Sciatic nerve (tissue), 2 donors: ENCODE data around the gene SLC47A1. TPM values are rescaled to one million over a fixed set of nuclear protein-coding genes. Genes with fewer than 3 reads are reported as not detected.
"Not testable (repeated sequence)": the region's sequence is repeated elsewhere in the genome, so short reads cannot be mapped to it uniquely, and the experiment has no call there.

Experiments
- ATAC-seq: fragments of 200-7000 bp; cut with Tn5 transposase; one replicate; pipeline ENCODE4 v1.9.1; 2020; ENCODE audit warnings: mild to moderate bottlenecking, moderate library complexity
- DNase-seq: peaks from one replicate; pipeline ENCODE4 v3.0.0-alpha.2; 2020; ENCODE audit warnings: low spot score
- intact Hi-C: fragments of 100-400 bp; cut with DNase I; formaldehyde crosslinking; loops from one replicate; pipeline ENCODE4 v1.14.2; 2022
- total RNA-seq: library from RNA; stranded (reverse); fragmentation: NEBNext Ultra II Directional; extraction: Animal tissue kit (Norgen Biotek cat#: 25700); gene quantifications from one replicate; pipeline ENCODE4 v1.2.1, GENCODE V29; 2021
- donor health status: DM: no; HTN: no; CAD: no.
- donor health status: DM: no; HTN: no; CAD: no.

Gene SLC47A1
- total RNA-seq, 1 donor from 2014 or later: 8.0 TPM

DNA sequence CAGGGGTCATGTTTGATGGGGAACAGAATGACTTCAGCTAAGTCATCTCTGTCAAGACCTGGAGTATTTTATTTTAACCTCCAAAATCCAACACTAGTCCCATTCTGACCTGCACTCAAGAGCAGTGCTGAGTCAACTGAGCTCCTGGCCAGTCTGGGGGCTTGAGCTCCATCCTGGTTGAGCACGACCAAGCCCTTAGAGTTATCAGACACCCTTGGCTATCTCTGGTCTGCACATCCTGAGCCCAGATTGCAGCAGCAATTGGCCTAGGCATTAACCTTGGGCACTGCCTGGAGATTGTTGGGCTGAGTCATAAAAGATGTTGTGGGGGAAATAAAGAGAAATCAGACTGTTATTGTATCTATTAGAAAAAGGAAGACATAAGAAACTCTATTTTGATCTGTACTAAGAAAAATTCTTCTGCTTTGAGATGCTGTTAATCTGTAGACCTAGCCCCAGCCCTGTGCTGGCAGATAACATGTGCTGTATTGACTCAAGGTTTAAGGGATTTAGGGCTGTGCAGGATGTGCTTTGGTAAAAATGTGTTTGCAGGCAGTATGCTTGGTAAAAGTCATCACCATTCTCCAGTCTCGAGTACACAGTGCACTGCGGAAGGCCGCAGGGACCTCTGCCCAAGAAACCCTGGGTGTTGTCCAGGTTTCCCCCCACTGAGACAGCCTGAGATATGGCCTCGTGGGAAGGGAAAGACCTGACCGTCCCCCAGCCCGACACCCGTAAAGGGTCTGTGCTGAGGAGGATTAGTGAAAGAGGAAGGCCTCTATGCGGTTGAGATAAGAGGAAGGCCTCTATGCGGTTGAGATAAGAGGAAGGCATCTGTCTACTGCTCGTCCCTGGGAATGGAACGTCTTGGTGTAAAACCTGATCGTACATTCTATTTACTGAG lies 14.0 kb upstream of the SLC47A1 start:
- DNase-seq, ATAC-seq, intact Hi-C loops: not testable (repeated sequence)

DNA sequence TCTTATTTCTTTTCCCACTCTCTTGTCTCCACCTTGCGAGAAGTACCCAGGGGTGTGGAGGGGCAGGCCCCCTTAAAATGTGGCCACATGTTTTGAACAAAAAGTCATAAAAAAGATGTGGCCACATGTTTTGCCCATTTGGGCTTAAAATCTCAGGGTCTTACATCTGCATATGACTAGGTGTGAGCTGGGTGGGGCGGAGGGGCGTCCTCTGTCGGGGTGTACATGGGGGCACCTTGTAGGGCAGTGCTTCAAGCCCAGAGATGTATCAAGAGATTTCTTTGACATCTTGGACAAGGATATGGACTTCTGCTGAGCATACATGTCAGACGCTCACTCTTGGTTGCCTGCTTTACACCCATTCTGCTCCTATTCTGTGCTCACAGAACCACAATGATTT lies 13.0 kb upstream of the SLC47A1 start:
- ATAC-seq (no peak), DNase-seq (no peak)
- intact Hi-C loops: no loop called here

- ATAC-seq (no peak), DNase-seq (no peak)
- intact Hi-C loops: no loop called here
Measured at GRCh38 chr17:19523690-19524089, 10.0 kb upstream of the SLC47A1 start.

GRCh38 chr17:19526950-19527349 lies 6.7 kb upstream of the SLC47A1 start:
- intact Hi-C loops, DNase-seq, ATAC-seq: not testable (repeated sequence)

- ATAC-seq: no peak
Measured at GRCh38 chr17:19531780-19532501, 1.7 kb upstream of the SLC47A1 start.

DNA sequence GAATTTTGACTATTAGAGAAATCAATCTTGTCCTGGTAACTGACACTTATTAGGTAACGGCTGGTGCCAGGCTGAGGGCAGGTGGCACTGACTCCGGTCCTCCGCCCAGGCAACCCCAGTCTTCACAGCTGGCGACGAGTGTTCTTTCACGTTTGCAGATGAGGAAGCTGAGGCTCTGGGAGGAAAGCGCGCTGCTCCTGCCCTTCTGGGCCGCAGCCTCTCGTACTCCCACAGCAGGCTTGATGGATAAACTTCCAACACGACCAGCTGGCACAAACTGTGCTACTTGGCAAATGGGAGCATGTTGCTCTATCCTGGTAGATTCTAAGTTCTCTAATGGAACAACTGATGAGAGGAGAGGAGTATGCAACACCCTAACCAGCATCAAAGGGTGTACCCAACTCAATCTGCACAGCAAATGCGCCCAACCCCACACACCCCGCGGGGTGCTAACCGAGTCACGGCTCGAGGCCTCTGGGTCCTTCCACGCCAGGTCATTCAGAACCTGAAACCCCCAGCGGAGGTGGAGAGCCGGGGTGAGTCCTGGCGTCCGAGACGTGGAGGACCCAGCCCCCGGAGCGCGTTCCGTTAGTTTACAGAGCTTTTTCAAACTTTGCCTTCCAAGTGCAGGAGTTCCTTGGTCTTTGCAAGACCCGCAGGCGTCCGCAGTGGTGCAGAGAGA lies 477 bp upstream of the SLC47A1 start:
- DNase-seq: no peak
- intact Hi-C loops: no loop called here
- no peak for ATAC-seq

More at GRCh38 chr17:19531780-19532501, 1.7 kb upstream of the SLC47A1 start:
- intact Hi-C loops: no loop called here
- no peak for DNase-seq

DNA sequence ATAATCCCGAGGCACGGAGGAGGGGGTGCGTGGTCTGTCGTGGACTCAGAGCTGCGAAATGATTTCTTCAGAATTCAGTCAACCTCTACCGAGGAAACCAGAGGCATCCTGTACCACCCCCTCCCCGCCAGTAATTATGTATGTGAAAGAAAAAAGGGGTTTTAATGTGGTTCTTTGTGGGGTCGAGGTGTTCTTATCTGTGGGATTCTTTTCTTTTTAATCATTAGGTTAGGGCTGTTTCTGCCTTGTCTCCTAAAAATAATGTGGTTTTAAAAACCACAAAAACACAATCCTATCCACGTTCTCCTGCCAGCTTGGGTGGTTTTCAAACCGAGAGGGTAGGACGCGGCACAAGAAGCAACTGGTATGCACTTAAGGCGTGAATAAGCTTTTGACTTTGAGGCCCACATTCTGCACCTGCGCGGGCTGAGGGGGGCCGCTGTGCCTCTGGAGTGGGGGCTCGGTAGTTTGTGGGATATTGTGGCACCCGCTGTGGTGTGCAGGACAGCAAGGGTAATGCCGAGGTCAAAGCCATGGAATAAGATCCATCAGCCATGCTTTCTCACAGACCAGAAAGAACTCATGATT lies 1.0 kb downstream of the SLC47A1 start:
- DNase-seq: no peak
- intact Hi-C loops: no loop called here
- no peak for ATAC-seq

DNA sequence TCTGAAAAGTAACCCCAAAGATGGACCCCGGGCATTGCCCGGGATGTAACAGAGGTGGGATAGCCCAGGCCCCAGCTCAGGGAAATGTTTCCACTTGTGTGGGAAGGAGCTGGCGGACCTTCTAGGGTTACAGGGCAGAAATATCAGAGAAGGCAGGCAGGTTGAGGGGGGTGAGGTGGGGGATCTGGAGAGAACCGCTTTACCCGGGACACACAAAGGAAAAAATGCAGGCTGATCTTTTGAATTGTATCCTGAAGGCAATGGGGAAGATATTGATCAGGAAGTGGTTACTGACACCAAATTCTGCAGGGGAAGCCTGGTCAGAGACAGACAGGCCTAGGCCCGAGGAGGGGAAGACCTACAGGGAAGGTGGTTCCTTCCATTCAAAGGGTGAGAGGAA lies 3.5 kb downstream of the SLC47A1 start:
- intact Hi-C loops: no loop called here
- no peak for DNase-seq
- no peak for ATAC-seq

- ATAC-seq (peak; percentile 70), DNase-seq (no peak)
- intact Hi-C loops: no loop called here
Measured at GRCh38 chr17:19538095-19539039, 4.7 kb downstream of the SLC47A1 start.

DNA sequence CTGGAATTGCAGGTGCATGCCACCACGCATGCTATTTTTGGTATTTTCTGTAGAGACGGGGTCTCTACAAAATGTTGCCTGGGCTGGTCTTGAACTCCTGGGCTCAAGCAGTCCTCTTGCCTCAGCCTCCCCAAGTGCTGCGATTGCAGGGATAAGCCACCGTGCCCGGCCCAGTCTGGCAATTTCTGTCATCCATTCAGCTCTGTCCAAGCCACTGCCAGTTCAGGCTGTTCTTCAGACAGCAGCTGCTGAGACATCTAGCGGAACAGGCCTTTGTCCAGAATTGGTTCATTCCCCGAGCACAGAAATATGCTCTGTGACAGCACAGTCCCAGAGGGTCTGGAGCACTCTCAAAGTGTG lies 5.4 kb downstream of the SLC47A1 start:
- intact Hi-C loops: no loop called here
- no peak for DNase-seq
- ATAC-seq: no peak

DNA sequence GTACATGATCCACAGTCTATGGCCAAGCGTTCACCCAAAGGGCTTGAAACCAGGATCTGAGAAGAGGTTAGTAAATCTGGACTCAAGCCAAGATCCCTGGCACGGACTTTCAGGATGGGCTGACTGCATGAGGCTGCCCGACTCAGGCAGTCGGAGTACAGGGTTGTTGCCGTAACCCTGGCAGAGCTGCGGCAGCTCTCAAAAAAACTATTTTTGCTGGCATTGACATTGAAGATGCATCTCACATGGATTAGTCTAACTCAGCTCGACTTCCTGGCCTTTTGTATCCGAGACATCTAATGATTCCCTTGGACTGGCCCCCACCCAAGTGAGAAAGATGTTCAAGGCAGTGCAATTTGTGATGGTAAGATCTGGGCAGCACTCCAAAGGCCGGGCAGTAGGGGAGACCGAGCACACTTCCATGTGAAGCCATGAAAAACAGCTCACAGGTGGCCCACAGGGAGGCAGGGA lies 6.2 kb downstream of the SLC47A1 start:
- DNase-seq (no peak), ATAC-seq (peak; percentile 35)
- intact Hi-C loops: no loop called here

GRCh38 chr17:19540706-19541370 lies 7.2 kb downstream of the SLC47A1 start:
- DNase-seq (no peak), ATAC-seq (peak; percentile 38)
- intact Hi-C loops: no loop called here

- DNase-seq (no peak), ATAC-seq (no peak)
- intact Hi-C loops: no loop called here
Measured at GRCh38 chr17:19541445-19541844, 7.8 kb downstream of the SLC47A1 start.

DNA sequence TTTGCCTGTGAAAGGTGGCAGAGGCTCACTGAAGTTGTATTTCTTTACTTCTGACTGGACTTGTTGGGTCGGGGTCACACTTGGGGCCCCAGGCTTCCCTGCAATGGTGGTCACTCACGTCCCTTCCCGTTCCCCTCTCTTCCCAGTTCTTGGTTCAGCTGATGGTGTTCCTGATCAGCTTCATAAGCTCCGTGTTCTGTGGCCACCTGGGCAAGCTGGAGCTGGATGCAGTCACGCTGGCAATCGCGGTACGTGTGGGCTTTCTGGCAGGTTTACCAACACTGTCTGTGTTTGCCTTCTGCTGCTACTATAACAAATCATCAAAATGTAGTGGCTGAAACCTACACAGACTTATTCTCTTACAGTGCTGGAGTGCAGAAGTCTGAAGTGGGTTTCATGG lies 8.6 kb downstream of the SLC47A1 start:
- DNase-seq: no peak
- intact Hi-C loops: no loop called here
- no peak for ATAC-seq

DNA sequence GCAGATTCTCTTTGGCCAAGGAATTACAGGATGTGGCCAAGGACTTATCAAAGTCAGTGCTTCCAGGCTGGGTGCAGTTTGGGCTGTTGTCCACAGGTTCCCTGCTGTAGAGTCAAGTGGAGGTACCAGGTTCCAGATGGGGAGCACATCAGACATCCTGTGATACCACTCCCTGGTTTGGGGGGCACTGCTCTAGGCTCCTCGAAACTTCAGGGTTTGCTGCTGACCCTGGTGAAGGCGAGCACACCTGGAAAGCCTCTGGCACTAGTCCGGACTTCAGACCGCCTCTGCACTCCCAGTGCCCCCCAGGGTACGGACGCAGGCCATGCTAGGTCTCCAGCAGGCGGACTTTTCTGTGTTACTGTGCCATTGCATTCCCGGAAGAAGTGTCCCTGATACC lies 10.7 kb downstream of the SLC47A1 start:
- intact Hi-C loops: no loop called here
- DNase-seq (no peak), ATAC-seq (no peak)

- intact Hi-C loops: no loop called here
- ATAC-seq: peak; percentile 72
- no peak for DNase-seq
Measured at GRCh38 chr17:19546289-19547065, 12.8 kb downstream of the SLC47A1 start.
